ENCODE data around the gene TCP11L2. TPM values are rescaled to one million over a fixed set of nuclear protein-coding genes. Genes with fewer than 3 reads are reported as not detected.

TCP11L2 gene
- total and polyA plus RNA-seq, 9 of the 15 experiments (the other 6 are each of a cell fraction or from before 2014, with no cell fraction given) = 0.39 to 4.5 (median 1.3) TPM

GRCh38 chr12:106358396-106359241 lies 56.1 kb downstream of the TCP11L2 start (continued):
- TF ChIP-seq ZNF785 (CRISPR knock-in tag; IDR thresholded peaks at IDR 0.05) (no peak), RBM34 (IDR thresholded peaks at IDR 0.05; ENCODE audit: borderline replicate concordance, insufficient read depth, low read length) (no peak), ZNF79 (CRISPR knock-in tag; IDR thresholded peaks at IDR 0.05; ENCODE audit: low read depth) (no peak), HIVEP1 (CRISPR knock-in tag; IDR thresholded peaks at IDR 0.05) (no peak), SIN3A (IDR thresholded peaks at IDR 0.05; ENCODE audit: borderline replicate concordance in 2 of 2, control insufficient read depth in 1 of 2, low read depth in 2 of 2, low read length in 2 of 2) (no peak), ZBTB2 (IDR thresholded peaks at IDR 0.05) (no peak; the same call in 1 of the 2 replicates), SRSF7 (optimal IDR thresholded peaks at IDR 0.05; ENCODE audit: low read depth, low read length) (no peak), E2F5 (CRISPR knock-in tag; IDR thresholded peaks at IDR 0.05) (no peak), KDM1A (IDR thresholded peaks at IDR 0.05) (peak; percentile 85 to 87), HCFC1 (IDR thresholded peaks at IDR 0.05; ENCODE audit: low read depth, low read length) (no peak), ZKSCAN8 (CRISPR knock-in tag; IDR thresholded peaks at IDR 0.05) (peak; percentile 61; the same call in 1 of the 2 replicates), ERF (CRISPR knock-in tag; IDR thresholded peaks at IDR 0.05) (no peak), ZNF133 (CRISPR knock-in tag; IDR thresholded peaks at IDR 0.05) (no peak), NFRKB (IDR thresholded peaks at IDR 0.05; ENCODE audit: low read depth) (no peak; the same call in none of the 2 replicates)
- TF ChIP-seq, protein P1, sequence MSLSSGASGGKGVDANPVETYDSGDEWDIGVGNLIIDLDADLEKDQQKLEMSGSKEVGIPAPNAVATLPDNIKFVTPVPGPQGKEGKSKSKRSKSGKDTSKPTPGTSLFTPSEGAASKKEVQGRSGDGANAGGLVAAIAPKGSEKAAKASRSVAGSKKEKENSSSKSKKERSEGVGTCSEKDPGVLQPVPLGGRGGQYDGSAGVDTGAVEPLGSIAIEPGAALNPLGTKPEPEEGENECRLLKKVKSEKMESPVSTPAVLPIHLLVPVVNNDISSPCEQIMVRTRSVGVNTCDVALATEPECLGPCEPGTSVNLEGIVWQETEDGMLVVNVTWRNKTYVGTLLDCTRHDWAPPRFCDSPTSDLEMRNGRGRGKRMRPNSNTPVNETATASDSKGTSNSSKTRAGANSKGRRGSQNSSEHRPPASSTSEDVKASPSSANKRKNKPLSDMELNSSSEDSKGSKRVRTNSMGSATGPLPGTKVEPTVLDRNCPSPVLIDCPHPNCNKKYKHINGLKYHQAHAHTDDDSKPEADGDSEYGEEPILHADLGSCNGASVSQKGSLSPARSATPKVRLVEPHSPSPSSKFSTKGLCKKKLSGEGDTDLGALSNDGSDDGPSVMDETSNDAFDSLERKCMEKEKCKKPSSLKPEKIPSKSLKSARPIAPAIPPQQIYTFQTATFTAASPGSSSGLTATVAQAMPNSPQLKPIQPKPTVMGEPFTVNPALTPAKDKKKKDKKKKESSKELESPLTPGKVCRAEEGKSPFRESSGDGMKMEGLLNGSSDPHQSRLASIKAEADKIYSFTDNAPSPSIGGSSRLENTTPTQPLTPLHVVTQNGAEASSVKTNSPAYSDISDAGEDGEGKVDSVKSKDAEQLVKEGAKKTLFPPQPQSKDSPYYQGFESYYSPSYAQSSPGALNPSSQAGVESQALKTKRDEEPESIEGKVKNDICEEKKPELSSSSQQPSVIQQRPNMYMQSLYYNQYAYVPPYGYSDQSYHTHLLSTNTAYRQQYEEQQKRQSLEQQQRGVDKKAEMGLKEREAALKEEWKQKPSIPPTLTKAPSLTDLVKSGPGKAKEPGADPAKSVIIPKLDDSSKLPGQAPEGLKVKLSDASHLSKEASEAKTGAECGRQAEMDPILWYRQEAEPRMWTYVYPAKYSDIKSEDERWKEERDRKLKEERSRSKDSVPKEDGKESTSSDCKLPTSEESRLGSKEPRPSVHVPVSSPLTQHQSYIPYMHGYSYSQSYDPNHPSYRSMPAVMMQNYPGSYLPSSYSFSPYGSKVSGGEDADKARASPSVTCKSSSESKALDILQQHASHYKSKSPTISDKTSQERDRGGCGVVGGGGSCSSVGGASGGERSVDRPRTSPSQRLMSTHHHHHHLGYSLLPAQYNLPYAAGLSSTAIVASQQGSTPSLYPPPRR (CRISPR knock-in tag; IDR thresholded peaks at IDR 0.05; ENCODE audit: borderline replicate concordance) = no peak
- TF ChIP-seq, protein P2, sequence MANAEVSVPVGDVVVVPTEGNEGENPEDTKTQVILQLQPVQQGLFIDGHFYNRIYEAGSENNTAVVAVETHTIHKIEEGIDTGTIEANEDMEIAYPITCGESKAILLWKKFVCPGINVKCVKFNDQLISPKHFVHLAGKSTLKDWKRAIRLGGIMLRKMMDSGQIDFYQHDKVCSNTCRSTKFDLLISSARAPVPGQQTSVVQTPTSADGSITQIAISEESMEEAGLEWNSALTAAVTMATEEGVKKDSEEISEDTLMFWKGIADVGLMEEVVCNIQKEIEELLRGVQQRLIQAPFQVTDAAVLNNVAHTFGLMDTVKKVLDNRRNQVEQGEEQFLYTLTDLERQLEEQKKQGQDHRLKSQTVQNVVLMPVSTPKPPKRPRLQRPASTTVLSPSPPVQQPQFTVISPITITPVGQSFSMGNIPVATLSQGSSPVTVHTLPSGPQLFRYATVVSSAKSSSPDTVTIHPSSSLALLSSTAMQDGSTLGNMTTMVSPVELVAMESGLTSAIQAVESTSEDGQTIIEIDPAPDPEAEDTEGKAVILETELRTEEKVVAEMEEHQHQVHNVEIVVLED (CRISPR knock-in tag; IDR thresholded peaks at IDR 0.05) = no peak
- TF ChIP-seq, protein P3, sequence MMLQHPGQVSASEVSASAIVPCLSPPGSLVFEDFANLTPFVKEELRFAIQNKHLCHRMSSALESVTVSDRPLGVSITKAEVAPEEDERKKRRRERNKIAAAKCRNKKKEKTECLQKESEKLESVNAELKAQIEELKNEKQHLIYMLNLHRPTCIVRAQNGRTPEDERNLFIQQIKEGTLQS (IDR thresholded peaks at IDR 0.05) = peak; percentile 61
- TF ChIP-seq, protein P3 (CRISPR knock-in tag; conservative IDR thresholded peaks at IDR 0.05) = no peak
